Measurements from ENCODE around the gene ZNF835. TPM values are rescaled to one million over a fixed set of nuclear protein-coding genes. Genes with fewer than 3 reads are reported as not detected.

The ZNF835 gene
- total RNA-seq (2014; rRNA removed; shearing (Covaris generic)) (0.31 and 1.7 TPM in 2 replicates), polyA plus RNA-seq (2016; fragmentation: Nextera tagmentation; extraction: Ambion mirVana) (0.32 and 0.56 TPM in 2 replicates)
- long read RNA-seq: 0 reads

DNA sequence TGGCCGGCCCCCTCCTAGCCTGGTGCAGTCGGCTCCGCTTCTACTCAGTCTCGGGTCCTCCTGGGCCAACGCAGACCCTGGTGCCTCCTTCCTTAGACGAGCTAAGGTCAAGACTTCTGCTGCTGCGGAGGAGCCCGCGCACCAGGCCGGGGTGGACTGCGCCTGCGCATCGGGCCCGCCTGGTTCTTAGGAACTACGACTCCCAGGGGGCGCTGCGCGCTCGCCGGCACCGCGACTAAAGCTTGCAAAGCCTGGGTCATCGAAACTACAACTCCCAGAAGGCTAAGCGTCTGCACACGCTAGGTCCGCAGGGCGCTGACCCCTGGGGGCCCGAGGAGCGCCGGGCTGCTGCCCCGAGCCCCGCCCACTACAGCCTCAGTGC is at the start of gene ZNF835:
Gene ZNF835, minus strand, starts transcription at position 145 of the 382 bp plus-strand sequence. CDS start 6,559 bp downstream, outside the sequence.
- peak; percentile 55; the same call in 1 of the 2 replicates for TF ChIP-seq ETS1 (IDR thresholded peaks at IDR 0.05)
- TF ChIP-seq, protein P1, sequence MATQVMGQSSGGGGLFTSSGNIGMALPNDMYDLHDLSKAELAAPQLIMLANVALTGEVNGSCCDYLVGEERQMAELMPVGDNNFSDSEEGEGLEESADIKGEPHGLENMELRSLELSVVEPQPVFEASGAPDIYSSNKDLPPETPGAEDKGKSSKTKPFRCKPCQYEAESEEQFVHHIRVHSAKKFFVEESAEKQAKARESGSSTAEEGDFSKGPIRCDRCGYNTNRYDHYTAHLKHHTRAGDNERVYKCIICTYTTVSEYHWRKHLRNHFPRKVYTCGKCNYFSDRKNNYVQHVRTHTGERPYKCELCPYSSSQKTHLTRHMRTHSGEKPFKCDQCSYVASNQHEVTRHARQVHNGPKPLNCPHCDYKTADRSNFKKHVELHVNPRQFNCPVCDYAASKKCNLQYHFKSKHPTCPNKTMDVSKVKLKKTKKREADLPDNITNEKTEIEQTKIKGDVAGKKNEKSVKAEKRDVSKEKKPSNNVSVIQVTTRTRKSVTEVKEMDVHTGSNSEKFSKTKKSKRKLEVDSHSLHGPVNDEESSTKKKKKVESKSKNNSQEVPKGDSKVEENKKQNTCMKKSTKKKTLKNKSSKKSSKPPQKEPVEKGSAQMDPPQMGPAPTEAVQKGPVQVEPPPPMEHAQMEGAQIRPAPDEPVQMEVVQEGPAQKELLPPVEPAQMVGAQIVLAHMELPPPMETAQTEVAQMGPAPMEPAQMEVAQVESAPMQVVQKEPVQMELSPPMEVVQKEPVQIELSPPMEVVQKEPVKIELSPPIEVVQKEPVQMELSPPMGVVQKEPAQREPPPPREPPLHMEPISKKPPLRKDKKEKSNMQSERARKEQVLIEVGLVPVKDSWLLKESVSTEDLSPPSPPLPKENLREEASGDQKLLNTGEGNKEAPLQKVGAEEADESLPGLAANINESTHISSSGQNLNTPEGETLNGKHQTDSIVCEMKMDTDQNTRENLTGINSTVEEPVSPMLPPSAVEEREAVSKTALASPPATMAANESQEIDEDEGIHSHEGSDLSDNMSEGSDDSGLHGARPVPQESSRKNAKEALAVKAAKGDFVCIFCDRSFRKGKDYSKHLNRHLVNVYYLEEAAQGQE (IDR thresholded peaks at IDR 0.05; ENCODE audit: unreplicated experiment): no peak
- Mint-ChIP-seq H3K9me3 (peaks cover 88% of the 10 kb centered on the region), H3K4me3 (peak within 1 kb of the TSS; percentile 64; the same call in 2 of the 3 replicates), H3K36me3 (ENCODE audit: low read depth) (peaks cover 36% of the 10 kb centered on the region), H3K27ac (no peak within 1 kb of the TSS), H3K27me3 (ENCODE audit: insufficient read depth, low read depth, poor library complexity) (peaks cover 6% of the 10 kb centered on the region), H3K4me1 (no peaks in the 10 kb centered on the region)
- Histone ChIP-seq H3K79me2 (replicated peaks; ENCODE audit: insufficient read depth) (no peaks in the 10 kb centered on the region), H3K4me1 (ENCODE audit: insufficient read depth) (no peaks in the 10 kb centered on the region), H2AFZ (no peak within 1 kb of the TSS), H4K20me1 (replicated peaks; ENCODE audit: insufficient read depth) (no peaks in the 10 kb centered on the region), H3F3A (replicated peaks; ENCODE audit: low read depth) (no peaks in the 10 kb centered on the region), H3K36me3 (ENCODE audit: insufficient read depth) (no peaks in the 10 kb centered on the region), H3K27me3 (ENCODE audit: insufficient read depth) (no peaks in the 10 kb centered on the region), H3K4me2 (no peak within 1 kb of the TSS), H3K4me3 (peak within 1 kb of the TSS; percentile 45; the same call in 1 of the 2 replicates), H3K9me2 (ENCODE audit: insufficient read depth) (no peaks in the 10 kb centered on the region), H3K27ac (ENCODE audit: low read depth) (no peak within 1 kb of the TSS)
- DNase-seq (ENCODE audit: low spot score) (peak; percentile 70), ATAC-seq (peak; percentile 95)

DNA sequence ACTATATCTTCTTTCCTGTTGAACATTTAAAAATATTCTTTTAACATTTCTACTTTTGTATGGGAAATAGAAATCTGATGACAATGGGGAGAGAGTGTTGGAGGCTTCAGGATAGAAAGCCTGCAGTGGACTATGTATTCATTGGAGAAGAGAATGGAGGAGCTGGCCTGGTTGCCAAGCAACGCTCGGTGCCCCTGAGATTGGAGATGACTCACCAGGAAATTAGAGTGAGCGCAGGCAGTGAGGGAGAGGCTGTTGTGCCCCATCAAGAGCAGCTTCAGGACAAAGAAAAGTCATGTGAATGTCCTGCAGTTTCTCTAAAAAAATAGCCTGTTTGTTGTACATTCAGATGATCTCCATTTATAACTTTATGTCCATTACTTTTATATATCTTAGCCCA is 48.7 kb upstream of the ZNF835 start:
- Histone ChIP-seq H3K4me1 (ENCODE audit: insufficient read depth) (no peaks in the 10 kb centered on the region), H3K4me2 (no peak overlapping the region), H3K4me3 (no peak overlapping the region), H3K27ac (ENCODE audit: low read depth) (no peak overlapping the region), H3K36me3 (ENCODE audit: insufficient read depth) (no peaks in the 10 kb centered on the region), H3K27me3 (ENCODE audit: insufficient read depth) (no peaks in the 10 kb centered on the region), H3F3A (replicated peaks; ENCODE audit: low read depth) (no peaks in the 10 kb centered on the region), H4K20me1 (replicated peaks; ENCODE audit: insufficient read depth) (no peaks in the 10 kb centered on the region), H3K9me2 (ENCODE audit: insufficient read depth) (no peaks in the 10 kb centered on the region), H3K79me2 (replicated peaks; ENCODE audit: insufficient read depth) (no peaks in the 10 kb centered on the region), H2AFZ (no peak overlapping the region)
- ATAC-seq: no peak
- H3K36me3 Mint-ChIP-seq (ENCODE audit: low read depth): peaks cover 39% of the 10 kb centered on the region
- H3K9me3 Mint-ChIP-seq: peaks cover 100% of the 10 kb centered on the region
- H3K4me3 Mint-ChIP-seq: no peak overlapping the region
- H3K4me1 Mint-ChIP-seq: no peaks in the 10 kb centered on the region
- peaks cover 7% of the 10 kb centered on the region for H3K27me3 Mint-ChIP-seq (ENCODE audit: insufficient read depth, low read depth, poor library complexity)
- no peak for DNase-seq (ENCODE audit: low spot score)
- no peak overlapping the region for H3K27ac Mint-ChIP-seq
- TF ChIP-seq JUNB (IDR thresholded peaks at IDR 0.05; ENCODE audit: unreplicated experiment): no peak

DNA sequence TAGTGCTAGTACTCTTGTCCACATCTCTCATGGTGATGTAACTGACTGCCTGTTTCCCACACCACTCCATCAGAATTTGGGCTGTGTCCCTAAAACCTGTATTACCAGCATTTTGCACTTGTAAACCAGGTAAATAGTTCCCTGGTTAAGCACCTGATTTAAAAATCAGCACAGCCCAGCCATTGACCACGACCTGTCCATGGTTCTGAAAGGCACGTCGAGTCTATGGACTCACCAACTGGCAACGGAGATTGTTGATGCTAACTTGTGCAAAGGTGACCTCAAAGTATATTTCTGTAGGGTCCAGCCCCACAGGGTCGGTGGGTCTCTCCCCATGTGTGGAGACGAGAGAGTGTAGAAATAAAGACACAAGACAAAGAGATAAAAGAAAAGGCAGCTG is 46.7 kb upstream of the ZNF835 start:
- H3K9me3 Mint-ChIP-seq: peaks cover 91% of the 10 kb centered on the region
- no peak for ATAC-seq
- Histone ChIP-seq H3K9me2 (ENCODE audit: insufficient read depth) (no peaks in the 10 kb centered on the region), H3F3A (replicated peaks; ENCODE audit: low read depth) (no peaks in the 10 kb centered on the region), H3K79me2 (replicated peaks; ENCODE audit: insufficient read depth) (no peaks in the 10 kb centered on the region), H3K4me1 (ENCODE audit: insufficient read depth) (no peaks in the 10 kb centered on the region), H3K27ac (ENCODE audit: low read depth) (no peak overlapping the region), H3K36me3 (ENCODE audit: insufficient read depth) (no peaks in the 10 kb centered on the region), H3K27me3 (ENCODE audit: insufficient read depth) (no peaks in the 10 kb centered on the region), H4K20me1 (replicated peaks; ENCODE audit: insufficient read depth) (no peaks in the 10 kb centered on the region), H3K4me3 (no peak overlapping the region), H3K4me2 (no peak overlapping the region), H2AFZ (no peak overlapping the region)
- no peak overlapping the region for H3K4me3 Mint-ChIP-seq
- H3K36me3 Mint-ChIP-seq (ENCODE audit: low read depth): peaks cover 30% of the 10 kb centered on the region
- H3K27ac Mint-ChIP-seq: no peak overlapping the region
- DNase-seq (ENCODE audit: low spot score): no peak
- no peaks in the 10 kb centered on the region for H3K4me1 Mint-ChIP-seq
- H3K27me3 Mint-ChIP-seq (ENCODE audit: insufficient read depth, low read depth, poor library complexity): peaks cover 2% of the 10 kb centered on the region
- TF ChIP-seq EZH2phosphoT487 (IDR thresholded peaks at IDR 0.05; ENCODE audit: unreplicated experiment): no peak
- TF ChIP-seq JUNB (IDR thresholded peaks at IDR 0.05; ENCODE audit: unreplicated experiment): no peak
- no peak for TF ChIP-seq EZH2 (IDR thresholded peaks at IDR 0.05; ENCODE audit: low read depth, unreplicated experiment)
- no peak for TF ChIP-seq POLR2AphosphoS5 (IDR thresholded peaks at IDR 0.05; ENCODE audit: low read depth)
- no peak for TF ChIP-seq CREB1 (CRISPR knock-in tag; IDR thresholded peaks at IDR 0.05; ENCODE audit: low read depth)
